Measurements from ENCODE around the gene ATG10. TPM values are rescaled to one million over a fixed set of nuclear protein-coding genes. Genes with fewer than 3 reads are reported as not detected.

ATG10 gene
- total and polyA plus RNA-seq, 2 of the 8 experiments (the other 6 are each of a cell fraction or from before 2014, with no cell fraction given): 3.7 to 8.8 TPM

DNA sequence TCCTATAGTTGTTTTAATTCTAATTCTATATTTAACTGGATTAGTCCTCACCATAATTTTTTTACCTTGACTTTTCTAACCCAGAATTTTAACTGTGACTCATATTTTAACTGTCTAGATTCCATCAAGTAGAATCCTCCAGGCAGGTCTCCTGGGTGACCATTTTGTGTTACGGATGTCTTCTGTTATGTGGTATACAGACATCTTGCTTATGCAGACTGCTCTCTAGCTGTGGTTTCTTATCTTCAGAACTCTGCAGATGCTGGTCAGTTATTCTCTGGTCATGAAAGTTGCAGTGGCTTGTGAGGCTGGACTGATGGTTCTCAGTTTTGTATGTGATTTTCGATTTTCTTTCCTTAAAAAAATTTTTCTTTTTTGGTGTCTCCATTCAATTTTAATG lies 139.4 kb downstream of the ATG10 start:
- H2BK20ac ChIP-seq (ENCODE audit: low read length): no peak overlapping the region
- H3K79me2 ChIP-seq (ENCODE audit: control insufficient read depth in 1 of 2, insufficient read depth in 2 of 2, low read length in 2 of 2): no peaks in the 10 kb centered on the region
- no peak overlapping the region for H3K4me2 ChIP-seq (ENCODE audit: insufficient read depth in 1 of 2, low read depth in 2 of 2, low read length in 2 of 2)
- H2BK120ac ChIP-seq (replicated peaks; ENCODE audit: low read depth, low read length): no peak overlapping the region
- no peak overlapping the region for H3K14ac ChIP-seq (ENCODE audit: insufficient read length)
- H3K27ac ChIP-seq (ENCODE audit: low read depth, low read length): no peak overlapping the region
- no peak overlapping the region for H2BK5ac ChIP-seq (ENCODE audit: low read depth, low read length)
- H3K56ac ChIP-seq (replicated peaks; ENCODE audit: insufficient read length, low read depth, low read length): no peak overlapping the region
- no peak overlapping the region for H3K4ac ChIP-seq (replicated peaks; ENCODE audit: insufficient read length, low read depth, low read length)
- no peaks in the 10 kb centered on the region for H3K23me2 ChIP-seq (ENCODE audit: low read depth, low read length)
- H2AFZ ChIP-seq (ENCODE audit: low read length): no peak overlapping the region
- DNase-seq (ENCODE audit: low read depth in 1 of 2, low spot score in 2 of 2): no peak
- no peaks in the 10 kb centered on the region for H3K27me3 ChIP-seq (replicated peaks in 1 of 4; ENCODE audit: control insufficient read depth in 3 of 4, extremely low read depth in 1 of 4, insufficient read depth in 3 of 4, low read length in 3 of 4)
- no peak overlapping the region for H3K23ac ChIP-seq (ENCODE audit: insufficient read length)
- no peak overlapping the region for H3K4me3 ChIP-seq (ENCODE audit: extremely low read depth in 1 of 4, insufficient read depth in 2 of 4, low read depth in 3 of 4, low read length in 4 of 4)
- no peak overlapping the region for H2BK12ac ChIP-seq (ENCODE audit: low read depth, low read length)
- no peak overlapping the region for H3K9ac ChIP-seq (replicated peaks in 1 of 4; ENCODE audit: extremely low read depth in 1 of 4, low read depth in 3 of 4, low read length in 3 of 4)
- POLR2A ChIA-PET (ENCODE audit: partially characterized antibody): no interaction called here
- H3K18ac ChIP-seq (ENCODE audit: extremely low read depth, low read length): no peak overlapping the region
- H3K9me3 ChIP-seq (ENCODE audit: insufficient read depth in 2 of 2, low read depth in 1 of 2, low read length in 1 of 2): no peaks in the 10 kb centered on the region
- no peaks in the 10 kb centered on the region for H4K20me1 ChIP-seq (replicated peaks in 1 of 2; ENCODE audit: control insufficient read depth in 1 of 2, insufficient read depth in 2 of 2, low read length in 2 of 2)
- FAIRE-seq: no peak
- no peak overlapping the region for H4K8ac ChIP-seq (ENCODE audit: extremely low read depth, insufficient read depth, low read length)
- no peaks in the 10 kb centered on the region for H3K36me3 ChIP-seq (ENCODE audit: control insufficient read depth in 2 of 4, insufficient read depth in 4 of 4, low read length in 3 of 4)
- H3K79me1 ChIP-seq (ENCODE audit: low read depth, low read length): no peaks in the 10 kb centered on the region
- WGBS, 2 experiments (ENCODE audit: extremely low coverage in 1 of 2, insufficient coverage in 1 of 2, insufficient read length in 1 of 2, insufficient replicate concordance in 2 of 2, low coverage in 1 of 2, low lambda C conversion rate in 2 of 2, missing lambda C conversion rate in 1 of 2): 83% methylated on average over 2 of the region's 2 CpGs; no CpG with 5 or more reads in 1 of the 2 experiments
- H3K4me1 ChIP-seq (replicated peaks in 1 of 4; ENCODE audit: control insufficient read depth in 3 of 4, insufficient read depth in 4 of 4, low read length in 3 of 4): peaks cover 0 to 5% (median 1%) of the 10 kb centered on the region in 4 experiments; a peak in 3 of 7 replicates
- H4K91ac ChIP-seq (replicated peaks; ENCODE audit: insufficient read length, low read length): no peak overlapping the region
- H4K5ac ChIP-seq (ENCODE audit: insufficient read length, low read depth, low read length): no peak overlapping the region
- CTCF ChIA-PET (ENCODE audit: partially characterized antibody): no interaction called here
- H2AK5ac ChIP-seq (ENCODE audit: low read depth, low read length): no peak overlapping the region
- TF ChIP-seq, protein P1, sequence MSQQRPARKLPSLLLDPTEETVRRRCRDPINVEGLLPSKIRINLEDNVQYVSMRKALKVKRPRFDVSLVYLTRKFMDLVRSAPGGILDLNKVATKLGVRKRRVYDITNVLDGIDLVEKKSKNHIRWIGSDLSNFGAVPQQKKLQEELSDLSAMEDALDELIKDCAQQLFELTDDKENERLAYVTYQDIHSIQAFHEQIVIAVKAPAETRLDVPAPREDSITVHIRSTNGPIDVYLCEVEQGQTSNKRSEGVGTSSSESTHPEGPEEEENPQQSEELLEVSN (IDR thresholded peaks at IDR 0.05): no peak
- TF ChIP-seq TAF7 (optimal IDR thresholded peaks at IDR 0.05; ENCODE audit: borderline replicate concordance, low read depth, low read length) (no peak), SUZ12 (IDR thresholded peaks at IDR 0.05; ENCODE audit: low read length) (no peak), BCL11A (IDR thresholded peaks at IDR 0.05; ENCODE audit: low read depth in 2 of 2, low read length in 2 of 2) (no peak), GABPA (IDR thresholded peaks at IDR 0.05; ENCODE audit: borderline replicate concordance, insufficient read depth, low read length) (no peak), CBX8 (IDR thresholded peaks at IDR 0.05; ENCODE audit: borderline replicate concordance, low read depth, low read length) (no peak), CHD2 (IDR thresholded peaks at IDR 0.05; ENCODE audit: low read length) (no peak), RAD21 (IDR thresholded peaks at IDR 0.05 in 1 of 2, conservative IDR thresholded peaks at IDR 0.05 in 1 of 2; ENCODE audit: low read depth in 2 of 2, low read length in 2 of 2) (no peak), POLR2A (IDR thresholded peaks at IDR 0.05; ENCODE audit: control extremely low read depth in 1 of 2, low read depth in 2 of 2, low read length in 2 of 2) (no peak), SIRT6 (IDR thresholded peaks at IDR 0.05; ENCODE audit: low read length) (no peak), SAP30 (IDR thresholded peaks at IDR 0.05; ENCODE audit: insufficient read depth, insufficient replicate concordance, low read length) (no peak), RNF2 (IDR thresholded peaks at IDR 0.05; ENCODE audit: borderline replicate concordance, low read depth, low read length, missing control alignments, poor library complexity, severe bottlenecking) (no peak), SP2 (IDR thresholded peaks at IDR 0.05; ENCODE audit: low read length) (no peak)
- H2BK15ac ChIP-seq (ENCODE audit: low read length): no peak overlapping the region

Data from H1 (cell line).